Spleen (tissue), 7 donors: ENCODE measurements around the gene MYH15.

Experiments
- POLR2A ChIP-seq, 3 donors: fragments of 450-650 bp; IDR thresholded peaks; one replicate each; pipeline ENCODE4 v1.5.1; 2017; ENCODE audit warnings: antibody characterized with exemption in 3 of 3, mild to moderate bottlenecking in 1 of 3
- POLR2AphosphoS5 ChIP-seq, 3 donors: sonication (generic); formaldehyde crosslinking; IDR thresholded peaks; one replicate each; pipeline ENCODE4 v1.5.1; 2017; ENCODE audit warnings: antibody characterized with exemption in 3 of 3
- TF ChIP-seq, protein P1 (sequence below), 11 experiments: fragments of 200-600 bp in 7 of 11; fragments of 450-650 bp in 4 of 11; sonication (generic) in 4 of 11; IDR thresholded peaks in 8 of 11; conservative IDR thresholded peaks in 3 of 11; 1 replicate in 7 of 11; 2 replicates in 4 of 11; pipeline versions ENCODE4 v1.4.0 to v1.8.0; 2016 to 2021; ENCODE audit warnings: antibody characterized with exemption in 11 of 11, inconsistent platforms in 4 of 11, mild to moderate bottlenecking in 1 of 11
- donor health status: DM: no; HTN: no; CAD: no; lungs with moderate emphysema.
- donor health status: DM: no; HTN: no; CAD: no.
- donor health status: DM: no; HTN: no; CAD: no.

DNA sequence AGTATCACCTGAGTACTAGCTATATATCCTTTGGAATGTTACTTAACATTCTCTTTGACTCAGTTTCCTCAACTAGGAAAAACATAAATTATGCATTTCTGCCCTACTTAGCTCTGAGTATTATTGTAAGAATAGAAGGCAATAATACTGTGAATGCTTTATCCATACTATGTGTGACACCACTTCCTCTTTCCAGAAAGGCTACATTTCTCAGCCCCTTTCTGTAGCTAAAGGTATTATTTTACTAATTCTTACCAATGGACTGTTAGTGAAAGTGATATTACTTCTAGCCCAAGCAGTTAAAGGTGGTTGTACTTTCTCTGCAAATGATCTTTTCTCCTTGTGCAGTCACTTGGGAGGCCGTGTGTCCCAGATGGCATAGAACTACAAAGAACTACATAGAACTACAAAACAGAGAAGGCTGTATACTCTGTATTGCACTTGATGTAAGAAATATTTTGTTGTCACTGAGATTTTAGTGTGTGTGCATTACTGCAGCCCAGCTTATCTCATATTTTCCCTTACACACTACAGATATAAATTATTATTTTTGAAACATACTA is 35.1 kb downstream of the MYH15 start:
- TF ChIP-seq POLR2A (IDR thresholded peaks at IDR 0.05) (no peak), POLR2AphosphoS5 (IDR thresholded peaks at IDR 0.05) (no peak)
- TF ChIP-seq, protein P1, sequence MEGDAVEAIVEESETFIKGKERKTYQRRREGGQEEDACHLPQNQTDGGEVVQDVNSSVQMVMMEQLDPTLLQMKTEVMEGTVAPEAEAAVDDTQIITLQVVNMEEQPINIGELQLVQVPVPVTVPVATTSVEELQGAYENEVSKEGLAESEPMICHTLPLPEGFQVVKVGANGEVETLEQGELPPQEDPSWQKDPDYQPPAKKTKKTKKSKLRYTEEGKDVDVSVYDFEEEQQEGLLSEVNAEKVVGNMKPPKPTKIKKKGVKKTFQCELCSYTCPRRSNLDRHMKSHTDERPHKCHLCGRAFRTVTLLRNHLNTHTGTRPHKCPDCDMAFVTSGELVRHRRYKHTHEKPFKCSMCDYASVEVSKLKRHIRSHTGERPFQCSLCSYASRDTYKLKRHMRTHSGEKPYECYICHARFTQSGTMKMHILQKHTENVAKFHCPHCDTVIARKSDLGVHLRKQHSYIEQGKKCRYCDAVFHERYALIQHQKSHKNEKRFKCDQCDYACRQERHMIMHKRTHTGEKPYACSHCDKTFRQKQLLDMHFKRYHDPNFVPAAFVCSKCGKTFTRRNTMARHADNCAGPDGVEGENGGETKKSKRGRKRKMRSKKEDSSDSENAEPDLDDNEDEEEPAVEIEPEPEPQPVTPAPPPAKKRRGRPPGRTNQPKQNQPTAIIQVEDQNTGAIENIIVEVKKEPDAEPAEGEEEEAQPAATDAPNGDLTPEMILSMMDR (IDR thresholded peaks at IDR 0.05 in 8 of 11, conservative IDR thresholded peaks at IDR 0.05 in 3 of 11): no peak
